ENCODE results near the gene BPIFB2.

The BPIFB2 gene

GRCh38 chr20:33071198-33071597 lies 63.7 kb downstream of the BPIFB2 start:
- DNase-seq: no peak

- DNase-seq: no peak
These were observed 64.9 kb downstream of the BPIFB2 start for GRCh38 chr20:33072362-33072761.

DNA sequence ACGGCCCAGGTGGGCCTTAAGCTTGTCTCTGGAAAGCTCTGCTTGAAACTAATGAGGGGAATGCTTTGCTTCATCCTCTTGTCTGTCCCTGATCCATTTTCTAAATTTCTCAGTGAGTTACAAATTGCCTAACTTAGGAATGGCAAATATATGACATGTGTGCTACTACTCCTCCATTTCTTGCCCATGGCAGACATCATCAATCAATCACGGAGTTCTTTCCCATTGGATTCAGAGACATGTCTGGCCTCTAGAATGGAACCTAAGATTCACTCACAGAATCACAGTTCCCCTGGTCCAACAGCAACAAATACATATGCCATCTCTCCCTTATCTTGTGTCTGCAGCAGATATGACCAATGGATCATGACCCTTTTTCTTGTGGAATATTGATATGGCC lies 65.3 kb downstream of the BPIFB2 start:
- DNase-seq: no peak
